ENCODE measurements around the gene GRIN2A.

GRIN2A gene

GRCh38 chr16:10077861-10078260, 104.4 kb downstream of the GRIN2A start:
- no peak overlapping the region for H2BK120ac ChIP-seq (ENCODE audit: low read depth, low read length)
- 77% methylated on average over 4 of the region's 6 CpGs for WGBS
- no peaks in the 10 kb centered on the region for H3K27me3 ChIP-seq (ENCODE audit: control insufficient read depth in 1 of 2, insufficient read depth in 1 of 2, low read length in 2 of 2)
- H2BK5ac ChIP-seq (ENCODE audit: low read depth, low read length, poor library complexity, severe bottlenecking), result no peak overlapping the region
- H2AFZ ChIP-seq (ENCODE audit: low read depth, low read length), result no peak overlapping the region
- no peaks in the 10 kb centered on the region for H3K9me3 ChIP-seq (ENCODE audit: control insufficient read depth, low read length)
- no peaks in the 10 kb centered on the region for H3K4me1 ChIP-seq (ENCODE audit: control insufficient read depth, insufficient read depth, low read depth, low read length)
- no peaks in the 10 kb centered on the region for H3K79me1 ChIP-seq (replicated peaks; ENCODE audit: low read length, poor library complexity, severe bottlenecking)
- H3K4ac ChIP-seq (ENCODE audit: low read depth in 1 of 2, low read length in 2 of 2), result no peak overlapping the region
- no peak overlapping the region for H3K14ac ChIP-seq (ENCODE audit: low read length in 2 of 2)
- H2BK12ac ChIP-seq (ENCODE audit: low read length in 2 of 2), result no peak overlapping the region
- no peak overlapping the region for H3K27ac ChIP-seq (ENCODE audit: low read length, poor library complexity, severe bottlenecking)
- no peak overlapping the region for H3K4me2 ChIP-seq (ENCODE audit: low read length, poor library complexity, severe bottlenecking)
- H4K91ac ChIP-seq (ENCODE audit: low read length), result no peak overlapping the region
- H3K18ac ChIP-seq (ENCODE audit: low read depth in 1 of 2, low read length in 2 of 2), result no peak overlapping the region
- H4K8ac ChIP-seq (ENCODE audit: low read length), result no peak overlapping the region
- H3K23ac ChIP-seq (ENCODE audit: low read length in 2 of 2), result no peak overlapping the region
- no peaks in the 10 kb centered on the region for H3K36me3 ChIP-seq (ENCODE audit: control insufficient read depth in 1 of 2, insufficient read depth in 2 of 2, low read depth in 1 of 2, low read length in 2 of 2)
- H3K9ac ChIP-seq (ENCODE audit: low read length), result no peak overlapping the region
- no peak for DNase-seq
- H2AK5ac ChIP-seq (ENCODE audit: low read length, severe bottlenecking), result no peak overlapping the region
- no peak overlapping the region for H2BK15ac ChIP-seq (ENCODE audit: low read depth, poor library complexity, severe bottlenecking)
- no peak overlapping the region for H3K4me3 ChIP-seq (ENCODE audit: insufficient read depth in 1 of 2, low read depth in 1 of 2, low read length in 2 of 2)

GRCh38 chr16:10076037-10076436, 106.2 kb downstream of the GRIN2A start:
- Histone ChIP-seq H3K9me3 (ENCODE audit: control insufficient read depth, low read length) (no peaks in the 10 kb centered on the region), H2AK5ac (ENCODE audit: low read length, severe bottlenecking) (no peak overlapping the region)
- WGBS, result 83% methylated on average over 5 of the region's 5 CpGs

GRCh38 chr16:10070591-10070990, 111.6 kb downstream of the GRIN2A start:
- no peaks in the 10 kb centered on the region for H3K79me1 ChIP-seq (replicated peaks; ENCODE audit: low read length, poor library complexity, severe bottlenecking)
- H2AK5ac ChIP-seq (ENCODE audit: low read length, severe bottlenecking), result no peak overlapping the region
- H3K14ac ChIP-seq (ENCODE audit: low read length in 2 of 2), result no peak overlapping the region
- no peak overlapping the region for H4K91ac ChIP-seq (ENCODE audit: low read length)
- H2BK5ac ChIP-seq (ENCODE audit: low read depth, low read length, poor library complexity, severe bottlenecking), result no peak overlapping the region
- H3K4me3 ChIP-seq (ENCODE audit: insufficient read depth in 1 of 2, low read depth in 1 of 2, low read length in 2 of 2), result no peak overlapping the region
- no peak overlapping the region for H3K4ac ChIP-seq (ENCODE audit: low read depth in 1 of 2, low read length in 2 of 2)
- no peak overlapping the region for H3K18ac ChIP-seq (ENCODE audit: low read depth in 1 of 2, low read length in 2 of 2)
- peaks cover 0 to 13% of the 10 kb centered on the region in 2 experiments for H3K27me3 ChIP-seq (ENCODE audit: control insufficient read depth in 1 of 2, insufficient read depth in 1 of 2, low read length in 2 of 2)
- H3K4me1 ChIP-seq (ENCODE audit: control insufficient read depth, insufficient read depth, low read depth, low read length), result no peaks in the 10 kb centered on the region
- H2BK120ac ChIP-seq (ENCODE audit: low read depth, low read length), result no peak overlapping the region
- H2BK12ac ChIP-seq (ENCODE audit: low read length in 2 of 2), result no peak overlapping the region
- no peak overlapping the region for H3K9ac ChIP-seq (ENCODE audit: low read length)
- DNase-seq, result no peak
- 85% methylated on average over 4 of the region's 4 CpGs for WGBS
- no peaks in the 10 kb centered on the region for H3K9me3 ChIP-seq (ENCODE audit: control insufficient read depth, low read length)
- H3K4me2 ChIP-seq (ENCODE audit: low read length, poor library complexity, severe bottlenecking), result peak overlapping the region; percentile 25
- no peak overlapping the region for H3K23ac ChIP-seq (ENCODE audit: low read length in 2 of 2)
- H2BK15ac ChIP-seq (ENCODE audit: low read depth, poor library complexity, severe bottlenecking), result no peak overlapping the region
- H3K36me3 ChIP-seq (ENCODE audit: control insufficient read depth in 1 of 2, insufficient read depth in 2 of 2, low read depth in 1 of 2, low read length in 2 of 2), result no peaks in the 10 kb centered on the region
- H4K8ac ChIP-seq (ENCODE audit: low read length), result no peak overlapping the region
- no peak overlapping the region for H3K27ac ChIP-seq (ENCODE audit: low read length, poor library complexity, severe bottlenecking)
- H2AFZ ChIP-seq (ENCODE audit: low read depth, low read length), result no peak overlapping the region

More at GRCh38 chr16:10076037-10076436, 106.2 kb downstream of the GRIN2A start:
- no peak overlapping the region for H2BK120ac ChIP-seq (ENCODE audit: low read depth, low read length)
- no peak overlapping the region for H3K27ac ChIP-seq (ENCODE audit: low read length, poor library complexity, severe bottlenecking)
- H3K18ac ChIP-seq (ENCODE audit: low read depth in 1 of 2, low read length in 2 of 2), result no peak overlapping the region
- no peak overlapping the region for H2BK5ac ChIP-seq (ENCODE audit: low read depth, low read length, poor library complexity, severe bottlenecking)
- H2BK12ac ChIP-seq (ENCODE audit: low read length in 2 of 2), result no peak overlapping the region
- no peaks in the 10 kb centered on the region for H3K36me3 ChIP-seq (ENCODE audit: control insufficient read depth in 1 of 2, insufficient read depth in 2 of 2, low read depth in 1 of 2, low read length in 2 of 2)
- H3K4ac ChIP-seq (ENCODE audit: low read depth in 1 of 2, low read length in 2 of 2), result no peak overlapping the region
- no peak for DNase-seq
- no peak overlapping the region for H3K4me2 ChIP-seq (ENCODE audit: low read length, poor library complexity, severe bottlenecking)
- no peak overlapping the region for H2BK15ac ChIP-seq (ENCODE audit: low read depth, poor library complexity, severe bottlenecking)
- H3K14ac ChIP-seq (ENCODE audit: low read length in 2 of 2), result no peak overlapping the region
- H3K9ac ChIP-seq (ENCODE audit: low read length), result no peak overlapping the region
- H2AFZ ChIP-seq (ENCODE audit: low read depth, low read length), result no peak overlapping the region
- peaks cover 0 to 2% of the 10 kb centered on the region in 2 experiments for H3K27me3 ChIP-seq (ENCODE audit: control insufficient read depth in 1 of 2, insufficient read depth in 1 of 2, low read length in 2 of 2)
- H4K91ac ChIP-seq (ENCODE audit: low read length), result peak overlapping the region; percentile 20
- no peaks in the 10 kb centered on the region for H3K79me1 ChIP-seq (replicated peaks; ENCODE audit: low read length, poor library complexity, severe bottlenecking)
- no peak overlapping the region for H4K8ac ChIP-seq (ENCODE audit: low read length)
- H3K4me1 ChIP-seq (ENCODE audit: control insufficient read depth, insufficient read depth, low read depth, low read length), result no peaks in the 10 kb centered on the region
- H3K4me3 ChIP-seq (ENCODE audit: insufficient read depth in 1 of 2, low read depth in 1 of 2, low read length in 2 of 2), result no peak overlapping the region
- H3K23ac ChIP-seq (ENCODE audit: low read length in 2 of 2), result no peak overlapping the region

- H3K27ac ChIP-seq (ENCODE audit: low read length, poor library complexity, severe bottlenecking), result no peak overlapping the region
- H3K14ac ChIP-seq (ENCODE audit: low read length in 2 of 2), result no peak overlapping the region
- H2BK120ac ChIP-seq (ENCODE audit: low read depth, low read length), result no peak overlapping the region
- no peaks in the 10 kb centered on the region for H3K79me1 ChIP-seq (replicated peaks; ENCODE audit: low read length, poor library complexity, severe bottlenecking)
- WGBS, result 51% methylated on average over 3 of the region's 3 CpGs
- H3K27me3 ChIP-seq (ENCODE audit: control insufficient read depth in 1 of 2, insufficient read depth in 1 of 2, low read length in 2 of 2), result peaks cover 0 to 13% of the 10 kb centered on the region in 2 experiments
- no peak overlapping the region for H3K9ac ChIP-seq (ENCODE audit: low read length)
- no peak overlapping the region for H4K8ac ChIP-seq (ENCODE audit: low read length)
- H3K36me3 ChIP-seq (ENCODE audit: control insufficient read depth in 1 of 2, insufficient read depth in 2 of 2, low read depth in 1 of 2, low read length in 2 of 2), result no peaks in the 10 kb centered on the region
- H3K9me3 ChIP-seq (ENCODE audit: control insufficient read depth, low read length), result no peaks in the 10 kb centered on the region
- no peak overlapping the region for H3K4ac ChIP-seq (ENCODE audit: low read depth in 1 of 2, low read length in 2 of 2)
- no peak overlapping the region for H3K4me2 ChIP-seq (ENCODE audit: low read length, poor library complexity, severe bottlenecking)
- no peak overlapping the region for H2BK15ac ChIP-seq (ENCODE audit: low read depth, poor library complexity, severe bottlenecking)
- no peak overlapping the region for H3K4me3 ChIP-seq (ENCODE audit: insufficient read depth in 1 of 2, low read depth in 1 of 2, low read length in 2 of 2)
- no peak overlapping the region for H3K18ac ChIP-seq (ENCODE audit: low read depth in 1 of 2, low read length in 2 of 2)
- H3K4me1 ChIP-seq (ENCODE audit: control insufficient read depth, insufficient read depth, low read depth, low read length), result no peaks in the 10 kb centered on the region
- no peak overlapping the region for H2AK5ac ChIP-seq (ENCODE audit: low read length, severe bottlenecking)
- no peak overlapping the region for H3K23ac ChIP-seq (ENCODE audit: low read length in 2 of 2)
- H4K91ac ChIP-seq (ENCODE audit: low read length), result no peak overlapping the region
- no peak overlapping the region for H2BK5ac ChIP-seq (ENCODE audit: low read depth, low read length, poor library complexity, severe bottlenecking)
- DNase-seq, result no peak
- no peak overlapping the region for H2AFZ ChIP-seq (ENCODE audit: low read depth, low read length)
- no peak overlapping the region for H2BK12ac ChIP-seq (ENCODE audit: low read length in 2 of 2)
Observed at GRCh38 chr16:10069374-10069773, 112.9 kb downstream of the GRIN2A start.
